KMS-11 (cell line): ENCODE data around the gene VCAN.

Experiments used
- H2AFZ ChIP-seq: fragments of 200-600 bp; sonication (generic); 2 replicates; pipeline ENCODE4 v1.6.1; 2016; ENCODE audit warnings: antibody characterized with exemption, mixed run types, low read depth
- H3K27ac ChIP-seq: fragments of 200-600 bp; sonication (generic); 2 replicates; pipeline ENCODE4 v1.6.1; 2016; ENCODE audit warnings: mild to moderate bottlenecking, mixed run types
- H3K27me3 ChIP-seq: fragments of 200-600 bp; sonication (generic); 2 replicates; pipeline ENCODE4 v1.6.1; 2017; ENCODE audit warnings: mild to moderate bottlenecking, low read depth, mixed run types, moderate library complexity; ENCODE audit not compliant: insufficient read depth
- H3K36me3 ChIP-seq: fragments of 200-600 bp; sonication (generic); 2 replicates; pipeline ENCODE4 v1.6.1; 2017; ENCODE audit warnings: mild to moderate bottlenecking, mixed run types; ENCODE audit not compliant: insufficient read depth
- H3K4me1 ChIP-seq: fragments of 200-600 bp; sonication (generic); 2 replicates; pipeline ENCODE4 v1.6.1; 2016; ENCODE audit warnings: mild to moderate bottlenecking, low read depth, mixed run types; ENCODE audit not compliant: poor library complexity, severe bottlenecking
- H3K4me2 ChIP-seq: fragments of 200-600 bp; sonication (generic); 2 replicates; pipeline ENCODE4 v1.7.0; 2016; ENCODE audit warnings: mild to moderate bottlenecking, mixed run types
- H3K4me3 ChIP-seq: fragments of 200-600 bp; sonication (generic); IDR thresholded peaks from 2 replicates; pipeline ENCODE4 v1.6.1; 2017; ENCODE audit warnings: low read depth, low read length, mixed read lengths; ENCODE audit not compliant: insufficient read depth
- H3K79me2 ChIP-seq: fragments of 200-600 bp; sonication (generic); 2 replicates; pipeline ENCODE4 v1.6.1; 2016; ENCODE audit warnings: low read depth, mixed run types; ENCODE audit not compliant: insufficient read depth
- H3K9ac ChIP-seq: fragments of 200-600 bp; sonication (generic); 2 replicates; pipeline ENCODE4 v1.6.1; 2016; ENCODE audit warnings: mild to moderate bottlenecking, mixed run types
- H4K20me1 ChIP-seq: fragments of 200-600 bp; sonication (generic); 2 replicates; pipeline ENCODE4 v1.6.1; 2016; ENCODE audit warnings: mild to moderate bottlenecking, mixed run types; ENCODE audit not compliant: insufficient read depth
- TF ChIP-seq, protein P1 (sequence below): fragments of 200-600 bp; sonication (generic); conservative IDR thresholded peaks from 2 replicates; pipeline ENCODE4 v1.6.1; 2017; ENCODE audit warnings: low read depth, mild to moderate bottlenecking, antibody characterized with exemption, low read length, moderate library complexity, mixed read lengths

VCAN gene

DNA sequence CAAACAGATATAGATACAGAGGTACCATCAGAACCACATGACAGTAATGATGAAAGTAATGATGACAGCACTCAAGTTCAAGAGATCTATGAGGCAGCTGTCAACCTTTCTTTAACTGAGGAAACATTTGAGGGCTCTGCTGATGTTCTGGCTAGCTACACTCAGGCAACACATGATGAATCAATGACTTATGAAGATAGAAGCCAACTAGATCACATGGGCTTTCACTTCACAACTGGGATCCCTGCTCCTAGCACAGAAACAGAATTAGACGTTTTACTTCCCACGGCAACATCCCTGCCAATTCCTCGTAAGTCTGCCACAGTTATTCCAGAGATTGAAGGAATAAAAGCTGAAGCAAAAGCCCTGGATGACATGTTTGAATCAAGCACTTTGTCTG lies 69.2 kb downstream of the VCAN start:
- no peaks in the 10 kb centered on the region for H3K79me2 ChIP-seq

DNA sequence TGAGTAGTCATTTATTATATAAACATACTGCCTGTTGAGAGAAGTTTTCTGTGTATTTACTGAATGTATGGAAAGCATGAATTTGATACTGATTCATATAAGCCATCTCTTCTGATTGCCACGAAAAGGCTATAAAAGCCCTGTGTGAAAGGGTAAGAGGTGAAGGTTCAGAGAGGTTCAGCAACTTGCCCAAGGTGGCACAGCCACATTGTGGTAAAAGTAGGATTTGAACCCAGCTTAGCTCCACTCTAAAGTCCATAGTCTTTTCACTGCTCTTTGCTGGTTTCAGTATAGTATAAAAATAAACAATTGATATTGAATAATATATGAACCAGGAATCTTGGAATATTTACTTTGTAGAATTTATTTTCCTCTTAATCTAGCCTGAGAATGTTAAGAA lies 71.3 kb downstream of the VCAN start:
- TF ChIP-seq, protein P1, sequence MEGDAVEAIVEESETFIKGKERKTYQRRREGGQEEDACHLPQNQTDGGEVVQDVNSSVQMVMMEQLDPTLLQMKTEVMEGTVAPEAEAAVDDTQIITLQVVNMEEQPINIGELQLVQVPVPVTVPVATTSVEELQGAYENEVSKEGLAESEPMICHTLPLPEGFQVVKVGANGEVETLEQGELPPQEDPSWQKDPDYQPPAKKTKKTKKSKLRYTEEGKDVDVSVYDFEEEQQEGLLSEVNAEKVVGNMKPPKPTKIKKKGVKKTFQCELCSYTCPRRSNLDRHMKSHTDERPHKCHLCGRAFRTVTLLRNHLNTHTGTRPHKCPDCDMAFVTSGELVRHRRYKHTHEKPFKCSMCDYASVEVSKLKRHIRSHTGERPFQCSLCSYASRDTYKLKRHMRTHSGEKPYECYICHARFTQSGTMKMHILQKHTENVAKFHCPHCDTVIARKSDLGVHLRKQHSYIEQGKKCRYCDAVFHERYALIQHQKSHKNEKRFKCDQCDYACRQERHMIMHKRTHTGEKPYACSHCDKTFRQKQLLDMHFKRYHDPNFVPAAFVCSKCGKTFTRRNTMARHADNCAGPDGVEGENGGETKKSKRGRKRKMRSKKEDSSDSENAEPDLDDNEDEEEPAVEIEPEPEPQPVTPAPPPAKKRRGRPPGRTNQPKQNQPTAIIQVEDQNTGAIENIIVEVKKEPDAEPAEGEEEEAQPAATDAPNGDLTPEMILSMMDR, result no peak
- H3K4me1 ChIP-seq, result peaks cover 7% of the 10 kb centered on the region
- H3K9ac ChIP-seq, result no peak overlapping the region
- no peaks in the 10 kb centered on the region for H3K27me3 ChIP-seq
- H3K36me3 ChIP-seq, result no peaks in the 10 kb centered on the region
- no peak overlapping the region for H3K4me3 ChIP-seq
- H3K27ac ChIP-seq, result no peak overlapping the region
- H4K20me1 ChIP-seq, result no peaks in the 10 kb centered on the region
- H3K4me2 ChIP-seq, result no peak overlapping the region
- H3K79me2 ChIP-seq, result no peaks in the 10 kb centered on the region
- H2AFZ ChIP-seq, result no peak overlapping the region

More for the DNA sequence above, 69.2 kb downstream of the VCAN start:
- no peak overlapping the region for H2AFZ ChIP-seq
- no peak overlapping the region for H3K4me2 ChIP-seq
- H3K36me3 ChIP-seq, result no peaks in the 10 kb centered on the region
- H3K4me3 ChIP-seq, result no peak overlapping the region
- TF ChIP-seq, protein P1, result no peak
- H3K27ac ChIP-seq, result no peak overlapping the region
- no peaks in the 10 kb centered on the region for H4K20me1 ChIP-seq
- no peak overlapping the region for H3K9ac ChIP-seq
- peaks cover 7% of the 10 kb centered on the region for H3K4me1 ChIP-seq
- H3K27me3 ChIP-seq, result no peaks in the 10 kb centered on the region

DNA sequence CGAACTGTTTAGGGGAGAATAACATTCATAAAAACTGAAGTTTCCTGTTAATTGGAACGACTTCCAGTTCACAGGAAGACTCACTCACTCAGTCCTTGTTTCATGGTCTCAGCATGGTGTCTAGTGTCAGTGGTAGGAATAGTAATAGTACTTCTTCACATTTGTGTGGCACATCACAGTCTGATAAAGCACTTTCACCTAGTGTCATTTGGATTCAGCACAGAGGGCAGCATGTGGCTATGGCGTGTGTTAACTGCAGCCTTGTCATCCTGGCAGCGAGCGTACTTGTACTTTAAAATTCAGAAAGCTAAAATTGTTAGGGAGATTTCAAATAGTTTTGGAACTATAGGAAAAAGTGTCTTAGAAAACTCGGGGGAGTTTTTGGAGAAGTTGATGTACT lies 72.4 kb downstream of the VCAN start:
- H3K4me1 ChIP-seq, result peaks cover 7% of the 10 kb centered on the region
- H3K4me2 ChIP-seq, result no peak overlapping the region

DNA sequence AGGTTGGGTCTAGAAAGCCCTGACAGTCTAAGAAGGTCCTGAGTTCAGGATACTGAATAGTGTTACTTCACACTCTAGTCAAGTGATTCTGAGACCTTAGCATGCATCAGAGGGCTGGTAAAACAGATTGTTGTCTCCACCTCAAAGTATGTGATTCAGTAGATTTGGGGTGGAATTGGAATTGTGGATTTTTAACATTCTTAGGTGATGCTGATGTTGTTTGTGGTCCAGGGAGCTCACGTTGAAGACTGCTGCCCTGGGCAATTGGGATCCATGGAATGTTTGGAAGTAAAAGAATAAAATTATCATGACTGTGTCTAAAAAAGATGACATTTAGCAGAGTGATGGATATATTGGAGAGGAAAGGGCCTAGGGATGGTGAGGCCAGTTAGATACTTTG lies 75.6 kb downstream of the VCAN start:
- TF ChIP-seq, protein P1, result no peak
- no peak overlapping the region for H2AFZ ChIP-seq
- no peak overlapping the region for H3K4me3 ChIP-seq
- no peaks in the 10 kb centered on the region for H4K20me1 ChIP-seq
- H3K27ac ChIP-seq, result no peak overlapping the region
- H3K9ac ChIP-seq, result no peak overlapping the region
- no peak overlapping the region for H3K4me2 ChIP-seq
- H3K4me1 ChIP-seq, result no peaks in the 10 kb centered on the region
- no peaks in the 10 kb centered on the region for H3K27me3 ChIP-seq
- no peaks in the 10 kb centered on the region for H3K36me3 ChIP-seq
- H3K79me2 ChIP-seq, result no peaks in the 10 kb centered on the region

More for the DNA sequence above, 72.4 kb downstream of the VCAN start:
- Histone ChIP-seq H3K36me3 (no peaks in the 10 kb centered on the region), H3K27ac (no peak overlapping the region), H3K9ac (no peak overlapping the region), H3K27me3 (no peaks in the 10 kb centered on the region), H4K20me1 (no peaks in the 10 kb centered on the region), H3K79me2 (no peaks in the 10 kb centered on the region), H3K4me3 (no peak overlapping the region), H2AFZ (no peak overlapping the region)
- TF ChIP-seq, protein P1, result no peak

DNA sequence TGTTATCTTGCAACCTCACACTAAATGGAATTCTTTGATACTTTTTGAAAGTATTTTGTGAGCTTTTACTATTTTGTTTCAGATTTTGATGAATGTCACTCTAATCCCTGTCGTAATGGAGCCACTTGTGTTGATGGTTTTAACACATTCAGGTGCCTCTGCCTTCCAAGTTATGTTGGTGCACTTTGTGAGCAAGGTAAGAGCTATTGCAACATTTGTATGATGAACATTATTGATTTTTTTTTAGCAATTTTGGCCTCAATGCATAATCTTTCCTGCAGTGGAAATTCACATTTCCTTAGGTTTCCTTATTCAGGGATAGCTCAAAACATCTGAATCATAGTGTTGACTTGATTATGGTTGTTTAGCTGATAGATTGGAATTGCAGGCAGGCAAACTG lies 76.3 kb downstream of the VCAN start:
- no peak overlapping the region for H3K9ac ChIP-seq
- H3K4me3 ChIP-seq, result no peak overlapping the region
- no peaks in the 10 kb centered on the region for H4K20me1 ChIP-seq
- H3K27ac ChIP-seq, result no peak overlapping the region
- TF ChIP-seq, protein P1, result no peak
- H3K36me3 ChIP-seq, result no peaks in the 10 kb centered on the region
- H3K79me2 ChIP-seq, result no peaks in the 10 kb centered on the region
- no peaks in the 10 kb centered on the region for H3K27me3 ChIP-seq
- H3K4me1 ChIP-seq, result no peaks in the 10 kb centered on the region
- H3K4me2 ChIP-seq, result no peak overlapping the region
- no peak overlapping the region for H2AFZ ChIP-seq
